Ishikawa (cell line): ENCODE data around the gene FADS2.

ENCODE experiments used
- CEBPB ChIP-seq: IDR thresholded peaks from 2 replicates; pipeline ENCODE4 v1.6.1; 2012
- CREB1 ChIP-seq: IDR thresholded peaks from 2 replicates; pipeline ENCODE4 v1.6.1; 2012; ENCODE audit warnings: low read depth
- EGR1 ChIP-seq: IDR thresholded peaks from 2 replicates; pipeline ENCODE4 v1.6.1; 2012
- EP300 ChIP-seq: IDR thresholded peaks from 2 replicates; pipeline ENCODE4 v1.6.1; 2012; ENCODE audit warnings: borderline replicate concordance
- FOXM1 ChIP-seq: IDR thresholded peaks from 2 replicates; pipeline ENCODE4 v1.6.1; 2012; ENCODE audit warnings: low read depth, borderline replicate concordance
- NFIC ChIP-seq: IDR thresholded peaks from 2 replicates; pipeline ENCODE4 v1.6.1; 2012
- RAD21 ChIP-seq: IDR thresholded peaks from 2 replicates; pipeline ENCODE4 v1.6.1; 2012; ENCODE audit warnings: low read depth
- TAF1 ChIP-seq: IDR thresholded peaks from 2 replicates; pipeline ENCODE4 v1.6.1; 2012; ENCODE audit warnings: low read depth, mild to moderate bottlenecking
- TCF12 ChIP-seq: IDR thresholded peaks from 2 replicates; pipeline ENCODE4 v1.6.1; 2012; ENCODE audit warnings: low read depth
- TEAD4 ChIP-seq: IDR thresholded peaks from 2 replicates; pipeline ENCODE4 v1.6.1; 2012
- YY1 ChIP-seq: IDR thresholded peaks from 2 replicates; pipeline ENCODE4 v1.6.1; 2012; ENCODE audit warnings: low read depth
- ZBTB7A ChIP-seq: IDR thresholded peaks from 2 replicates; pipeline ENCODE4 v1.6.1; 2012; ENCODE audit warnings: low read depth
- TF ChIP-seq, protein P1 (sequence below): IDR thresholded peaks from 2 replicates; pipeline ENCODE4 v1.6.1; 2012
- TF ChIP-seq, protein P2 (sequence below): IDR thresholded peaks from 2 replicates; pipeline ENCODE4 v1.6.1; 2012
- TF ChIP-seq, protein P3 (sequence below): IDR thresholded peaks from 2 replicates; pipeline ENCODE4 v1.6.1; 2012; ENCODE audit warnings: low read depth, mild to moderate bottlenecking

Gene FADS2

GRCh38 chr11:61874853-61875252 is 46.8 kb downstream of the FADS2 start:
- TF ChIP-seq EGR1 (no peak), CEBPB (no peak), FOXM1 (no peak), RAD21 (no peak), EP300 (no peak), ZBTB7A (no peak), CREB1 (no peak), YY1 (no peak), NFIC (no peak), TCF12 (no peak), TAF1 (no peak)
- TF ChIP-seq, protein P1, sequence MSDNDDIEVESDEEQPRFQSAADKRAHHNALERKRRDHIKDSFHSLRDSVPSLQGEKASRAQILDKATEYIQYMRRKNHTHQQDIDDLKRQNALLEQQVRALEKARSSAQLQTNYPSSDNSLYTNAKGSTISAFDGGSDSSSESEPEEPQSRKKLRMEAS: no peak
- TF ChIP-seq, protein P2, sequence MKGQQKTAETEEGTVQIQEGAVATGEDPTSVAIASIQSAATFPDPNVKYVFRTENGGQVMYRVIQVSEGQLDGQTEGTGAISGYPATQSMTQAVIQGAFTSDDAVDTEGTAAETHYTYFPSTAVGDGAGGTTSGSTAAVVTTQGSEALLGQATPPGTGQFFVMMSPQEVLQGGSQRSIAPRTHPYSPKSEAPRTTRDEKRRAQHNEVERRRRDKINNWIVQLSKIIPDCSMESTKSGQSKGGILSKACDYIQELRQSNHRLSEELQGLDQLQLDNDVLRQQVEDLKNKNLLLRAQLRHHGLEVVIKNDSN: no peak
- TF ChIP-seq, protein P3, sequence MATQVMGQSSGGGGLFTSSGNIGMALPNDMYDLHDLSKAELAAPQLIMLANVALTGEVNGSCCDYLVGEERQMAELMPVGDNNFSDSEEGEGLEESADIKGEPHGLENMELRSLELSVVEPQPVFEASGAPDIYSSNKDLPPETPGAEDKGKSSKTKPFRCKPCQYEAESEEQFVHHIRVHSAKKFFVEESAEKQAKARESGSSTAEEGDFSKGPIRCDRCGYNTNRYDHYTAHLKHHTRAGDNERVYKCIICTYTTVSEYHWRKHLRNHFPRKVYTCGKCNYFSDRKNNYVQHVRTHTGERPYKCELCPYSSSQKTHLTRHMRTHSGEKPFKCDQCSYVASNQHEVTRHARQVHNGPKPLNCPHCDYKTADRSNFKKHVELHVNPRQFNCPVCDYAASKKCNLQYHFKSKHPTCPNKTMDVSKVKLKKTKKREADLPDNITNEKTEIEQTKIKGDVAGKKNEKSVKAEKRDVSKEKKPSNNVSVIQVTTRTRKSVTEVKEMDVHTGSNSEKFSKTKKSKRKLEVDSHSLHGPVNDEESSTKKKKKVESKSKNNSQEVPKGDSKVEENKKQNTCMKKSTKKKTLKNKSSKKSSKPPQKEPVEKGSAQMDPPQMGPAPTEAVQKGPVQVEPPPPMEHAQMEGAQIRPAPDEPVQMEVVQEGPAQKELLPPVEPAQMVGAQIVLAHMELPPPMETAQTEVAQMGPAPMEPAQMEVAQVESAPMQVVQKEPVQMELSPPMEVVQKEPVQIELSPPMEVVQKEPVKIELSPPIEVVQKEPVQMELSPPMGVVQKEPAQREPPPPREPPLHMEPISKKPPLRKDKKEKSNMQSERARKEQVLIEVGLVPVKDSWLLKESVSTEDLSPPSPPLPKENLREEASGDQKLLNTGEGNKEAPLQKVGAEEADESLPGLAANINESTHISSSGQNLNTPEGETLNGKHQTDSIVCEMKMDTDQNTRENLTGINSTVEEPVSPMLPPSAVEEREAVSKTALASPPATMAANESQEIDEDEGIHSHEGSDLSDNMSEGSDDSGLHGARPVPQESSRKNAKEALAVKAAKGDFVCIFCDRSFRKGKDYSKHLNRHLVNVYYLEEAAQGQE: no peak

DNA sequence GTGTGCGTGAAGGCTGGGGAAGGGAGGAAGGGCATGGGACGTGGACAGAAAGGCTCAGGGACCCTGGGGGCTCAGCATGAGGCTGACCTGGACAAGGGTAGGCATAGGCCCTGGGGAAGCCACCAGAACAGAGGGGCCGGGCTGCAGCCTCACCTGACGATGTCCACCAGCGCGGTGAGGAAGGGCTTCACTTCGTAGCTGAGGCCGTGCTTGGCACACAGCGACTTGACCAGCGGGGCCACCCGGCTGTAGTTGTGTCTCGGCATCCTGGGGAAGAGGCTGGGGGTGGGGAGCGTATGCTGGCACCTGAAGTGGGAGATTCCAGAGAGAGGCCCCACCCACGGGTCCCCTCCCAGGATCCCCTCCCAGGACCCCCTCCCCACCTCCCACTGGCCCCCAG is 47.6 kb downstream of the FADS2 start:
- TF ChIP-seq RAD21: no peak
- TF ChIP-seq, protein P1: no peak
- TF ChIP-seq, protein P3: no peak
- TF ChIP-seq NFIC: no peak
- no peak for TF ChIP-seq TEAD4
- TF ChIP-seq EP300: no peak
- no peak for TF ChIP-seq CREB1
- no peak for TF ChIP-seq YY1
- TF ChIP-seq, protein P2: no peak
- no peak for TF ChIP-seq CEBPB
- no peak for TF ChIP-seq FOXM1
- TF ChIP-seq TAF1: no peak
- TF ChIP-seq TCF12: no peak
- TF ChIP-seq EGR1: no peak
- no peak for TF ChIP-seq ZBTB7A

- TF ChIP-seq, protein P3: no peak
- TF ChIP-seq EGR1 (no peak), FOXM1 (no peak), NFIC (no peak), CREB1 (no peak), YY1 (no peak), RAD21 (no peak), CEBPB (no peak), TEAD4 (no peak), EP300 (no peak), TAF1 (no peak), ZBTB7A (no peak), TCF12 (no peak)
- TF ChIP-seq, protein P2: no peak
- TF ChIP-seq, protein P1: no peak
These were observed 51.1 kb downstream of the FADS2 start for GRCh38 chr11:61879152-61879551.

DNA sequence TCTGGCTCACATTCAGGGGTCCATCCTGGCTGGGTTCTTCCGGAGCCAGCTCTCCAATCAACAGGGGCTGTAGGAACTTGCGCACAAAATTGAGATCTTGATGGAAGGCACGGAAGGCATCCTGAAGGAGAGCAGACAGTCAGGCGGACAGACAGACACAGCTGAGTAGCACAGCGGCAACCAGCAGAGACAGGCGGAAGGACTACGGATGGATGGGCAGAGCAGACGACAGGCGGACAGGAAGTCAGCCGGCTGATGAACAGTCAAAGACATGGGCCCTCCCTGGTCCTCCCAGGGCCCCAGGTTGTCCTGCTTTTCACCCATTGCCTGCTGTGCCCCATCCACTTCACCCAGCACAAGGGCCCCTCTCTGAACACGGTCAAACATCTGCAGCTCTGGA is 51.9 kb downstream of the FADS2 start:
- TF ChIP-seq, protein P2: no peak
- TF ChIP-seq CEBPB: no peak
- no peak for TF ChIP-seq TCF12
- no peak for TF ChIP-seq YY1
- TF ChIP-seq TEAD4: no peak
- TF ChIP-seq NFIC: no peak
- TF ChIP-seq EGR1: no peak
- TF ChIP-seq ZBTB7A: no peak
- no peak for TF ChIP-seq TAF1
- TF ChIP-seq CREB1: no peak
- no peak for TF ChIP-seq RAD21
- no peak for TF ChIP-seq EP300
- TF ChIP-seq, protein P3: no peak
- TF ChIP-seq, protein P1: no peak
- TF ChIP-seq FOXM1: no peak
